Body of pancreas (tissue), 4 donors: ENCODE data around the gene ENTPD1. TPM values are rescaled to one million over a fixed set of nuclear protein-coding genes. Genes with fewer than 3 reads are reported as not detected.

Experiments
- ATAC-seq: fragments of 150-250 bp; one replicate; pipeline ENCODE4 v1.9.1; 2016
- DNase-seq, 4 donors: peaks; one replicate each; pipeline ENCODE4 v3.0.0-alpha.2; 2019
- H3K27ac ChIP-seq, 4 donors: fragments of 200-600 bp; sonication (generic); 1 replicate in 3 of 4; 2 replicates in 1 of 4; pipeline versions ENCODE4 v1.5.1 to v1.6.1; 2016 to 2019; ENCODE audit warnings: mild to moderate bottlenecking in 1 of 4, mixed read lengths in 1 of 4, moderate library complexity in 1 of 4
- H3K27me3 ChIP-seq, 2 donors: fragments of 200-600 bp; sonication (generic); one replicate each; pipeline ENCODE4 v1.6.0; 2016; ENCODE audit warnings: mild to moderate bottlenecking in 1 of 2
- H3K36me3 ChIP-seq, 2 donors: fragments of 200-600 bp; sonication (generic); replicated peaks in 1 of 2; 2 replicates each; pipeline ENCODE4 v1.5.1; 2016; ENCODE audit warnings: low read depth in 2 of 2; ENCODE audit not compliant: insufficient read depth in 1 of 2
- H3K4me1 ChIP-seq: fragments of 200-600 bp; sonication (generic); one replicate; pipeline ENCODE4 v1.6.0; 2016
- H3K4me3 ChIP-seq, 2 donors: fragments of 200-600 bp; sonication (generic); 1 replicate in 1 of 2; 2 replicates in 1 of 2; pipeline ENCODE4 v1.5.1; 2016 to 2019
- H3K9me3 ChIP-seq, 3 donors: fragments of 200-600 bp; sonication (generic); 1 replicate in 2 of 3; 2 replicates in 1 of 3; pipeline ENCODE4 v1.5.1; 2016
- CTCF ChIP-seq, 7 experiments: fragments of 450-650 bp in 4 of 7; fragments of 200-600 bp in 3 of 7; sonication (generic) in 3 of 7; IDR thresholded peaks; one replicate each; pipeline ENCODE4 v1.5.1; 2016 to 2019; ENCODE audit warnings: antibody characterized with exemption in 7 of 7
- POLR2A ChIP-seq, 3 donors: fragments of 450-650 bp; IDR thresholded peaks; one replicate each; pipeline ENCODE4 v1.6.1; 2016; ENCODE audit warnings: antibody characterized with exemption in 3 of 3, mild to moderate bottlenecking in 2 of 3
- WGBS, 2 donors: methylation state at CpG; one replicate each; pipeline ENCODE4 v1.1.5; 2017; 5-methylcytosine and 5-hydroxymethylcytosine counted together
- intact Hi-C: fragments of 100-400 bp; cut with DNase I; formaldehyde crosslinking; loops from one replicate; pipeline ENCODE4 v1.15.1; 2023
- total RNA-seq, 2 donors: library from RNA; depleted of rRNA; stranded (reverse); fragments of >200 nt; gene quantifications; one replicate each; pipeline ENCODE4 v1.1.0, GENCODE V29; 2016

Gene ENTPD1
- total RNA-seq, 2 donors from 2014 or later, result 2.1 to 3.0 TPM

GRCh38 chr10:95815133-95815532 lies 59.2 kb downstream of the ENTPD1 start:
- Histone ChIP-seq H3K4me1 (no peaks in the 10 kb centered on the region), H3K9me3 (peaks cover 0 to 8% (median 0%) of the 10 kb centered on the region in 3 donors), H3K4me3 (no peak overlapping the region), H3K27me3 (no peaks in the 10 kb centered on the region), H3K36me3 (no peaks in the 10 kb centered on the region), H3K27ac (no peak overlapping the region)
- TF ChIP-seq CTCF (IDR thresholded peaks at IDR 0.05), result no peak
- ATAC-seq, result no peak
- WGBS, 2 donors, result 73 to 79% methylated on average over 2 of the region's 2 CpGs
- intact Hi-C loops, result no loop called here
- no peak for DNase-seq

DNA sequence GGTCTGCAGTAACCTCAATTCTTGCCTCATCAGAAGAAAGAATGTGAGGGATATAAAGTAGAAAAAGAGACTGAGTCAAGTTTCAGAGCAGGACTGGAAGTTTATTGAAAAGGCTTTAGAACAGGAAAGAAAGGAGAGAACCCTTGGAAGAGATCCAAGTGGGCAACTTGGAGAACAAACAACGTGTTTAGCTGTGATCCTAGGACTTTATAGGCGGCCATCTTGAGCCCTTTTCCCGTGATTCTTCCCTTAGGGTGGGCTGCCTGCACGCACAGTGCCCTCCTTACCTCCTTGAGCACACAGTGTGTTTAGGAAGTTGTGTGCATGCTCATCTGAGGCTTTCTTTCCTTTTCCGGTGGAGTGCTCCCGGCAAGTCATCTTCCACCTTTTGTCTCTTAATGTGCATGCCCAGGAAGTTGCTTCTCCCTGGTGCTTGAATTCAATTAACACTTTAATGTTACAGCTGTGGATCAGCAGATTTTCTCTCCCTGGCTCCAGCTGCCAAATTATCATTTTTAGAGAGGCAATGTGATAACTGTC lies 59.8 kb downstream of the ENTPD1 start:
- DNase-seq, result no peak
- H3K9me3 ChIP-seq, result peaks cover 0 to 1% (median 0%) of the 10 kb centered on the region in 3 donors
- no peaks in the 10 kb centered on the region for H3K36me3 ChIP-seq
- H3K27ac ChIP-seq, result no peak overlapping the region
- no peak for ATAC-seq
- no peak overlapping the region for H3K4me3 ChIP-seq
- no peaks in the 10 kb centered on the region for H3K4me1 ChIP-seq
- H3K27me3 ChIP-seq, result no peaks in the 10 kb centered on the region
- intact Hi-C loops, result no loop called here
- WGBS, 2 donors, result 56 to 61% methylated on average over 6 of the region's 6 CpGs
- TF ChIP-seq POLR2A (IDR thresholded peaks at IDR 0.05), result no peak
- no peak for TF ChIP-seq CTCF (IDR thresholded peaks at IDR 0.05)

DNA sequence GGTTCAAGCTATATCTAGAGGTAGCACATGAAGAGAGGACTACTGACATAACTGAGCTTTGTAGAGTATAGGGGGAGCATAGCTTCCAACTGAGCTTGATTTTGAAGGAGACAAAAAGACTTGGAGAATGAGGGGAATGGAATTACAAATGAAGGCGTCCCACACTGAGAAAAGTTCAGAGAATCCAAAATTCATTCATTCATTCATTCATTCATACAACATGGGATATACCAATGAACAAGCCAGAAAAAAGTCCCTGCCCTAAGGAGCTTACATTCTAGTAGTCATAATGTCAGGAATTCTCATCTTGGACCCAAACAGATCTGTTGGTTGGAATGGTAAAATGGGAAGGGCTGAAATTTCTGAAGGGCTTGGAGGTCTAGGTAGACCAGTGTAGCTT lies 62.0 kb downstream of the ENTPD1 start:
- intact Hi-C loops, result no loop called here
- Histone ChIP-seq H3K4me1 (no peaks in the 10 kb centered on the region), H3K27ac (no peak overlapping the region), H3K27me3 (no peaks in the 10 kb centered on the region), H3K36me3 (no peaks in the 10 kb centered on the region), H3K4me3 (no peak overlapping the region), H3K9me3 (no peaks in the 10 kb centered on the region)
- WGBS, 2 donors, result 68 to 75% methylated on average over 1 of the region's 1 CpG
- no peak for DNase-seq
- TF ChIP-seq POLR2A (IDR thresholded peaks at IDR 0.05), result no peak
- TF ChIP-seq CTCF (IDR thresholded peaks at IDR 0.05), result no peak
- no peak for ATAC-seq

DNA sequence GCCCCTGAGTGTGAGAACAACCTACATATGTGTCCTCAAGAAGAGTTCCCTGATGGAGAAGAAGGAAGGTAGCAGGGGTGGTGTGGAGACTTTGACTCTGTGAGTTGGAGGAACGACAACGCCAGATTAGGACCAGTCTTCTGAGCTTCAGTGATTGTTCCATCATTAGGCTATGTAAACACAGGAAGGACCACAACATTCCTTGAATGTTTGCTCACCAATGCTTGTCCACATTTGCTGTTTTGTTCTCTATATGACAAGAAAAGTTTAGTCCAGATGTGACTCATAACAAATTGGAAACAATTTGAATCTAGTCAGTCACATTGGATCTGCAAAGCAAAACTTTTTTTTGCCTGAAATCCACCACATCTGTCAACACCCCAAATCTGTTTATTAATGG lies 62.7 kb downstream of the ENTPD1 start:
- DNase-seq (no peak), ATAC-seq (peak; percentile 24)
- H3K36me3 ChIP-seq, result no peaks in the 10 kb centered on the region
- 20 to 26% methylated on average over 2 of the region's 2 CpGs for WGBS, 2 donors
- H3K4me1 ChIP-seq, result no peaks in the 10 kb centered on the region
- TF ChIP-seq POLR2A (IDR thresholded peaks at IDR 0.05) (no peak), CTCF (IDR thresholded peaks at IDR 0.05) (no peak)
- H3K4me3 ChIP-seq, result no peak overlapping the region
- no peak overlapping the region for H3K27ac ChIP-seq
- intact Hi-C loops, result no loop called here
- H3K27me3 ChIP-seq, result no peaks in the 10 kb centered on the region
- H3K9me3 ChIP-seq, result no peaks in the 10 kb centered on the region

DNA sequence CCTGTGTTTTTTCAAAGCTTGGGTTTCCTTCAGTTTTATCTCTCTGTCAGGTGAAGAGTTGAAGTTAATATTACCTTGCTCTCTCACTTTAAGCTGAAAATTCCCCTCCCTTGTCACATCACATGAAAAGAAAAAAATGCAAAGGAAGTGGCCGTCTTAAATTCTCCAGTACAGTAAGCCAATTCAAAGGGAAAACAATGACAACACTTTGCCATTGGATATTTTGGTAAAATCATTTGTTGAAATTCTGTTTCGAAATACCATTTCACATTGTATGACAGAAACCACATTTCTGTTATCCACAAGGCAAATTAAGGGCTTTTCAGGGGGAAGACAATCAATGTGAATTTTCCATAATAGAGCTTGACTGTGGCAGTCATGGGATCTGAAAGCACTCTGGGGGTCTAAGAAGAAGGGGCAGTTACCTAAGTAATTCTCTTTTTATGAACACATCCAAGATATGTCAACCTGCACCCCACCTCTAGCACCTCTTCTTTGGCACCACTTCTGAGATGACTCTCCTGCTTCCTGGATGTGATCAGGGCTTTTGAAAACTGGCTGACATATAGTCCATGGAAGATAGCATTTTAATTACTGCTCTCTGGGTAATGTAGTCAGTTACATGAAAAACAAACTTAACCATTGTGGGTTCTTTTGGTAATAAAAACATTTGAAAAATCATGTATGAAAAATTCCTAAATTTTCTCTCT lies 63.8 kb downstream of the ENTPD1 start:
- Histone ChIP-seq H3K9me3 (no peaks in the 10 kb centered on the region), H3K36me3 (no peaks in the 10 kb centered on the region), H3K4me1 (no peaks in the 10 kb centered on the region), H3K4me3 (no peak overlapping the region), H3K27me3 (no peaks in the 10 kb centered on the region), H3K27ac (no peak overlapping the region)
- no peak for ATAC-seq
- 18 to 30% methylated on average over 2 of the region's 2 CpGs for WGBS, 2 donors
- TF ChIP-seq POLR2A (IDR thresholded peaks at IDR 0.05), result no peak
- no peak for TF ChIP-seq CTCF (IDR thresholded peaks at IDR 0.05)
- intact Hi-C loops, result no loop called here
- no peak for DNase-seq
